Activated T-cell treated with anti-CD3 and anti-CD28 coated beads for 1 hour (primary cell): ENCODE data around the gene INTS15.
A peak's percentile ranks its signal among the peaks of the same experiment; 100 is the strongest.
"Not testable (repeated sequence)": the region's sequence is repeated elsewhere in the genome, so short reads cannot be mapped to it uniquely, and the experiment has no call there.

Experiments used
- DNase-seq: peaks from one replicate; pipeline ENCODE4 v3.0.0-alpha.2; 2020; ENCODE audit warnings: low read depth

The INTS15 gene

DNA sequence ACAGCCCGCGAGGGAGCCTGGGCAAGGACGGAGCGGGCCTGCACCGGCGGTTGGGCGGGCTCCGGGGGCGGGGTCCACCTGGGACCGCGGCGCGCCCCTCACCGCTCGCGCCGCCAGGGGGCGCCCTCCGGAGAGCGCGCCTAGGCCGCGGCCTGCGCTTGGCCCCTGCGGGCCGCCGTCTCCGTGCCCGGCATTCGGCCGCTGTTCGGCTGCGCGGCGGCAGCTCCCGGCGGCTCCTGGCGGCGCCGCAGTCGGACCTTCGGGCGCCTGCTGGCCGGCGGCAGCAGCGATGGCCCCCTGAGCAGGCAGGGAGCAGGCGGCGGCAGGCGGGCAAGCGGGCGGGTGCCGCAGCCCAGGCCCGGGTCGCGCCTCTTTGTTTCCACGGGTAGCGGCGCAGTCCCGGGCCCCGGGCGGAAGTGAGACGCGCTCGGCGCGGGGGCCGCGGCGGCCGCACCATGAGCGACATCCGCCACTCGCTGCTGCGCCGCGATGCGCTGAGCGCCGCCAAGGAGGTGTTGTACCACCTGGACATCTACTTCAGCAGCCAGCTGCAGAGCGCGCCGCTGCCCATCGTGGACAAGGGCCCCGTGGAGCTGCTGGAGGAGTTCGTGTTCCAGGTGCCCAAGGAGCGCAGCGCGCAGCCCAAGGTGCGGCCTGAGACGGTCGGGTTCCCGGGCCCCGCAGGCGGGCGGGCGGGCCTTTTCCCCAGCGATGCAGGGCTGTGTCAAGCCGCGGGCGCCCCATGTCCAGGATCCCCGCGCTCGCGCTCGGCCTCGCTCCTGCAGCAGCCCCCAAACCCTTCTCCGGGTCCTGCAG is at the start of gene INTS15:
INTS15 (plus strand) TSS at position 193 of the 816 bp plus-strand sequence; CDS start at position 456, 263 bp downstream.
- peak; percentile 74 for DNase-seq

GRCh38 chr7:6542368-6542767 is 47.5 kb upstream of the INTS15 start:
- no peak for DNase-seq

DNA sequence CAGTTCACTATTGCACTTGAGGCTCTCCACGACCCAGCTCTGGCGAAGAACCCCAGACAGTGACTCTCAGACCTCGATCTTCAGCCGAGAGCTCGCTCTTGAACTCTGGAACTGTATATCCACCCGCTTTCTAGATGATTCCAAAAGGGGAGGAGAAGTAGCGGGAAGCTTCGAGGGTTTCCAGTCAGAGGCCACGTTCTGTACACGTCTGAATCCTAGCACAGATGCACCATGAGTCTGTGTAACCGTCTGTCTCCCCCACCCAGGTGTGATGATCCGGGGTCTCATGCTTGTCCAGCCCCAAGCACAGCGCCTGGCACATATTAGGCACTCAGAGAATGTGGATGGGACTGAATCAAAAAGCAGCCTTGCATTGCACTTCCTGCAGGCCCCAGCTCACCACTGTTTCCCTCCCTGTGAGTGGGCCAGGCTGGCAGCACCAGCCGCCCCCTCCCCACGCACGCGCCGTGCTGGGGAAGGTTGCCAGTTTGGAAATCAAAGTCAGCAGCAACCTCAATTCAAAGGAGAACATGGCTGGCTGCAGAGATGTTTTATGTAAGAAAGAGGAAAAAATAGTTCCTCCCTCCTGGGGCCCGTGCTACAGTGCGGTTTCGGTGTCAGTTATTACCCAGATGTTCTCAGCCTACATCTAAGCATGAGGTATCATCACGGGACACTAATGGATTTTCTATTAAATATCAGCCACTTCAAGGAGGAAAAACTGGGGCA is 44.3 kb upstream of the INTS15 start:
- DNase-seq, result no peak

- DNase-seq, result no peak
These were observed 43.1 kb upstream of the INTS15 start for GRCh38 chr7:6546498-6547251.

DNA sequence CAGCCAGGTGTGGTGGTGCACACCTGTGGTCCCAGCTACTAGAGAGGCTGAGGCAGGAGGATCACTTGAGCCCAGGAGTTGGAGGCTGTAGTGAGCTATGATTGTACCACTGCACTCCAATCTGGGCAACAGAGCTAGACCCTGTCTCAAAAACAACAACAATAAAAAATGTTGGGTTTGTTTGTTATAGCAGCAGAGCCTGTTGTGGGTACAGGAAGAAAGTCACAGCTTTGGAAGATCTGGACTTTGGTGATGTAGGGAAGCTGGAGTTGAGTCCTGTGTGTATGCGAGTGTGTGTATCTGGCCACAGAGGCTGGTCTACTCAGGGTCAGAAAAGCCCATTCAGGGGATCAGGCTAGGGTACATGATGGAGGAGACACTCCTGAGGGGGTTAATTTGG is 42.4 kb upstream of the INTS15 start:
- no peak for DNase-seq

GRCh38 chr7:6551016-6551511 is 38.8 kb upstream of the INTS15 start, which contains the start of gene GRID2IP:
Gene GRID2IP (minus strand): TSS chr7:6551461. CDS start chr7:6551436, 25 bp downstream.
- DNase-seq, result no peak

DNA sequence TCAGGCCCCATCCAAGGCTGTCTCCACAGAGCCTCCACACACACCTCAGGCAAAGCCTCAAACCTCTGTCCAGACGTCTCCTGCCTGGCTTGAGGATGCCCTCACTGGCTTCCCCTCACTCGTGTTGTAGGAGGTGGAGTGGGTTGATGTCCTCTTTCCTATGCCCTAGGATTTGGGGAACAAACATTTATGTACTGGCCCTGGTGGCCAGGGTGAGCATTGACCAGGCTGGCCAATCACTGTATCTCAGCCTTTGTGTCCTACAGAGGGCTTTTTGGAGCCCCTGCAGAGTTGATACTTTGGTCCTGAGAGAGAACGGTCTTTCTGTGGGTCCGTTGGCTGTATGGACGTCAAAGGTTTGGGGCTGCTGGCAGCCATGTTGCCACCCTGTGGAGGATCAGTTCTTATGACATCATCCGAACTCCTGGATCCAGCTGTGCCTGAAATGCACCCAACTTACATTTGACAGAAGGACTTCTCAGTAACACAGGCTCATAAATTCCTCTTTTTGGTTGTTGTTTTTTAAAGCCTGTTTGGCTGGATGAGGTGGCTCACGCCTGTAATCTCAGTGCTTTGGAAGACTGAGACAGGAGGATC is 36.3 kb upstream of the INTS15 start:
- DNase-seq, result no peak

DNA sequence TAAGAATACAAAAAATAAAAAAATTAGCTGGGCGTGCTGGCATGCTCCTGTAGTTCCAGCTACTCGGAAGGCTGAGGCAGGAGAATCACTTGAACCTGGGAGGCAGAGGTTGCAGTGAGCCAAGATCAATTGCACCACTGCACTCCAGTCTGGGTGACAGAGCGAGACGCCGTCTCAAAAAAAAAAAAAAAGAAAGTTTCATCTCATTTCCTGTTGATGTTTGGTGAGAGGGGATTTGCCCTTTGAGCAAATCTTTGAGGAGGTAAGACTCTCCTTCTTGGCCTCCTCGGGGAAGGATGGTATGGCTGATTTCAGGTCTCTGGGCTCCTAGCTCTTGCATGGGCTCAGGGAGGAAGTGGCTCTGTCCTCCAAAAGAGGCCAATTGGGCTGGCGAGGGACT is 35.0 kb upstream of the INTS15 start:
- no peak for DNase-seq

DNA sequence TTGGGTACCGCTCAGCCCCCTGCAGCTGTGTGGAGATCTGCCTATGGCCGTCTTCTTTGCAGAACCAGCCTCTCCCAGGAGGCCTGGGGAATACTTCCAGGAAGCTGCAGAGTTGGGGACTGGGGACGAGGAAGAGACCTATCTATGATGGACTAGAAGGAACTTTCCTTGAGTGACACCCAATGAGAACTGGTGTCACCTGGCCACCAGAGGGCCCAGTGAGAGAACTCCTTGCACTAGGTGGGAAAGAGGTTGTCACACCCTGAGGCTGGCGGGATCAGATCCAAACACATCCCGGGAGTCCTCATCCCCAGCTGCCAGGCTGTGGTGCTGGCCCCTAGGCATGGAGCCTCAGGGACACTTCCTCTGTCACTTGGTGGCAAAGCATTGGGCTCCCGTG is 33.6 kb upstream of the INTS15 start:
- DNase-seq, result no peak

GRCh38 chr7:6558837-6559236 is 31.0 kb upstream of the INTS15 start:
- no peak for DNase-seq

DNA sequence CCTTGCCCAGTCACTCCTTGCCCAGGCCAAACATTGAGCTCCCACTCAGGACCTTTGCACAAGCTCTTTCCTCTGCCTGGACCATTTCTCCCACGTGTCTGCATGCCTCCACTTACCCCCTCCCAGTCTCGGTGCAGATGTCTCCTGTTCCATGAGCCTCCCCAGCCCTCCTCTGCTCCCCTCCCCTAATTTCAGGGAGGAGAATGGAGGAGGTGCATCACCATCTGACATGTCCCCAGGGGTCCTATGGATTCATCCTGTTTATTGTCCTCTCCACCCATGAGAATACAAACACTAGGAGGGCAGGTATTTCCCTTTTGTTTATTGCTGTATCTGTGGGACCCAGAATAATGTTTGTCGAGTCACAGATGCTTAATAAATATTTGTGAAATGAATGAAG is 29.9 kb upstream of the INTS15 start:
- no peak for DNase-seq

DNA sequence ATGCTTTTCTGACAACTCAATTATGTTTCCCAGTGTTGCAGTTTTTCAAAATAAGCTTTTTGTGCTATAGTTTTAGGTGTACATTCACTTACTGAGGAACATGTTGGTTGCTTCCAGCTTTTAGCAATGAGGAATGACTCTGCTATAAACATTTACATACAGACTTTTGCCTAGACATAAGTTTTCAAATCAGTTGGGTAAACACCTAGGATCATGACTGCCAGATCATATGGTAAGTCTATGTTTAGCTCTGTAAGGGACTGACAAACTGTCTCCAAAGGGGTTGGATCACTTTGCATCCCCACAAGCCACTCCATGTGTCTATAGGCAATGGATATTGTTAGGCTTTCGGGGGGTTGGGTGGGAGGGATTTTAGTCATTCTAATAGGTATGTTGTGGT is 27.7 kb upstream of the INTS15 start:
- no peak for DNase-seq

- DNase-seq, result no peak
These were observed 25.7 kb upstream of the INTS15 start for GRCh38 chr7:6563936-6564770.

GRCh38 chr7:6565655-6566054 is 24.2 kb upstream of the INTS15 start:
- no peak for DNase-seq

DNA sequence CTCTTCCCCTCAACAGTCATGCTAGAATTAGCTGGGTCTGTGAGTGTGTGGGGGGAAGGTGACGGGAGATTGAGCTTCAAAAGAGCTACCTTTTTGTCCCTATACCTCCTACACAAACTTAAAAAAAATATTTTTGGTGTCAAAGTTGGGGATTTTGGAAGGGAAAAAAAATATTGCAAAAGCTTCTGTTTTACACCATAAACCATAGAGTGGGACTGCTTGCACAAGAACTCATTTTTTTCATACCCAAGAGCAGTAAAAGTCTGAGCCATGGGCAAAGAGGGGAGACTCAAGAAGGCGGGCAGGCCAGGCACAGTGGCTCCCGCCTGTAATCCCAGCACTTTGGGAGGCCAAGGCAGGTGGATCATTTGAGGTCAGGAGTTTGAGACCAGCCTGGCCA is 21.9 kb upstream of the INTS15 start:
- no peak for DNase-seq

- no peak for DNase-seq
These were observed 18.6 kb upstream of the INTS15 start for GRCh38 chr7:6571160-6571779.

- no peak for DNase-seq
These were observed 14.4 kb upstream of the INTS15 start for GRCh38 chr7:6575281-6576023.

- no peak for DNase-seq
These were observed 13.6 kb upstream of the INTS15 start for GRCh38 chr7:6576024-6576866.

GRCh38 chr7:6576867-6577368 is 12.9 kb upstream of the INTS15 start:
- not testable (repeated sequence) for DNase-seq
